ENCODE measurements around the gene TSLP. TPM values are rescaled to one million over a fixed set of nuclear protein-coding genes. Genes with fewer than 3 reads are reported as not detected.
A peak's percentile ranks its signal among the peaks of the same experiment; 100 is the strongest.

TSLP gene
- polyA plus RNA-seq, 4 donors = 0.13 to 0.40 (median 0.24) TPM

DNA sequence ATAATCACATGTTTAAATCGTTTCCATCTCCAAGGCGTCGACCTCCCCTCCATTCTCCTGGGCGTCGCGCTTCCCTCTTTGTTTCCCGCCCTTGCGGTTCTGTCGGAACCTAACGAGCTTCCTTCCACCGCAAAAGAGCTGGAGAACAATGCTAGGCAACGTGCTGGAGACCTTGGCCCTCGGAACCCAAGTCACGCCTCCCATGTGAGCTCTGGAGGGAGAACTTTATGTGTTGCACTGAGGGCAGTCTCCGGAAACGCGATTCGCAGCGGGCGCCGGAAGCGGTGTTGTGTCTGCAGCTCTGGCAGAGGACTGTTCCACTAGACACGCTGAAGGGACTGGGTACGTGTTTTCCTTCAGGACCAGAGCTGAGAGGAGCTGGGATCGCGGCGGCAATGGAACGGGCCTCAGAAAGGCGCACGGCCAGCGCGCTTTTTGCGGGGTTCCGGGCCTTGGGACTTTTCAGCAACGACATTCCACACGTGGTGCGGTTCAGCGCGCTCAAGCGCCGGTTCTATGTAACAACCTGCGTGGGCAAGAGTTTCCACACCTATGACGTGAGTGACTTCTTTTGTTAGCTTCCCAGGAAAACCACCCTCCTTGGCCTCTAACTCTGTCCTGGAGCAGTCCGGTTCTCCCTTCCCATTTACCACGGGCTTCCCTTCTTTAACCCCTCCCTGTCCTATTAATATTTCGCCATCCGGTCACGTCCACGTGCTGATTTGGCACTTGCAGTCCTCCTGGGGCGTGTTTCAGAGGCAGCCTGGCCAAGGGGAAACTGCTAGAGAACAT, 20.7 kb downstream of the TSLP start, which contains the start of gene WDR36:
Gene WDR36, plus strand, starts transcription at position 287 of the 792 bp plus-strand sequence. Its CDS starts 109 bp downstream, at position 396.
- DNase-seq (ENCODE audit: low read depth in 4 of 4, low spot score in 2 of 4) = peak; percentile 79 to 90 (median 82)

DNA sequence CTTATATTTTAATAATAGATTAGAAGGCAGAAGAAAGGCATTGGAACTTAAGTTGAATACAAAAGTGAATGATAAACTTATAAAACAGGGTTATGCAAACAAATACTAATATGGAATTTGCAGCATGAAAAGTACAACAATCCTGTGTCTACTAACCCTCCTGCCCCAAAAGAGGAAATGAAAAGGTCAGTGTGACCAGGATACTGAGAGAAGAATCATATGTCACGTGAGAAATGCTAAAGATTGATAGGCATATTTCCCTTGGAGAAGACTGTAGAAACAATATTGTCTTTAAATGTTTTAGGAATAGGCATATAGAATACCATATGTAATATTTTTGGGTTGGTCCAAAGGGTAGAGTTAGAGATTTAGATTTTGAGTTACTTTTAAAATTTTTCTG, 24.5 kb downstream of the TSLP start:
- DNase-seq (ENCODE audit: low read depth in 4 of 4, low spot score in 2 of 4) = no peak

DNA sequence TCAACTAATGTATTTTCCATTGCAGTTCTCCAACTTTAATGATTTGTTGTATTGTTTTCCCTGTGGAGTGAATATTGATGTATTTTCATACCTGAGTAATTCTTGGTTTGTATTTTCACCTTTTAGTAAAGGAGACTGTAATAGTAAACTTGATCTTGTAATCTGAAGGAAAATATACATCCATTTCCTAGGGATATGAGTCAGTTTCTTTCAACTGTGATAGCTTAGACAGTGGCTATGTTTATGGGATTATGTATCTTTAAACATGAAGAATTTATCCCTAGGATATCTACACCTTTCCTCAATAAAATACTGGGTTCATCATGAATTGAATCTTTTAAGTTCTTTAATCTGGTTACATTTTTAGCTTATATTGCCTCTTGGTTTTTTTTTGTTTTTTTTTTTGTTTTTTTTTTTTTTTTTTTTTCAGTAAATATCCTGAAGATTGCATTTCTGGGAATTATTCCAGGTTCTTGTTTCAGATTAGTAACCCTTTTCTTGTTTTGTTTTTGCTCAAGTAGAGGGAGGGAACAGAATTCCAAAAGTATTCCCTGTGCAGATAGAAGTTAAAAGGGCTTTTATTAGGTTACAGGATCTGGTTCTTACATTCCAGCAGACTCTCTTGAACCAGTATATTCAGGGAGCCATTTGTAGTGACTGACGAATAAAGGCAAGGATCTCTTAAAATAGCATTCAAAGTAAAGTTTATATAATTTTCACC, 27.7 kb downstream of the TSLP start:
- DNase-seq (ENCODE audit: low read depth in 4 of 4, low spot score in 2 of 4) = no peak

DNA sequence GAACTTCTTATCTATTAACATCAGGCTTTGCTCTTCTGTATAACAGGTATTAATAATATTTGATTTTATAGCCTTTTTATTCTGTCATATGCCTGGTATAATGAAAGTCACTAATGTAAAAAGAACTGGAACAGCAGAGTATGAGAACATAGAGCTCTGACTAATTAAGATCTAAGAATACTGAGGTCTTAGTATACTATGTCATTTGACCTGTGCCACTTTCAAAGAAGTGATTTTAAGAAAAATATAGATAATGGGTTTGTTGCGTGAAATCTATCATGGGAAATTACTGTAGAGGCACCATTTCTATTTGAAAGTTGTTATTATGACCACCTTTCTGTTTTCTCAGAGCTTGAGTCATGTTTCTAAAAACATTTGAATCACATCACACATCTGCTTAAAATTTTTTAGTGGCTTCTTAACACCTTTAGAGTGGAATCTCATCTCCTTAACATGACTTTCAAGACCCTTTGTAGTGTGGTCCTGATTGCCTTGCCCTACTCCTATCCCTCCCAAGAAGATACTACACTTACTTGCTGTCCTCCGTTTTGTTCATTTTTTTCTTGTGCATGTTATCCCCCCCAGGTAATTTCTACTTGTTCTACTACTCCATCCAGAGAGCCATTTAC, 34.9 kb downstream of the TSLP start:
- DNase-seq (ENCODE audit: low read depth in 4 of 4, low spot score in 2 of 4) = no peak

DNA sequence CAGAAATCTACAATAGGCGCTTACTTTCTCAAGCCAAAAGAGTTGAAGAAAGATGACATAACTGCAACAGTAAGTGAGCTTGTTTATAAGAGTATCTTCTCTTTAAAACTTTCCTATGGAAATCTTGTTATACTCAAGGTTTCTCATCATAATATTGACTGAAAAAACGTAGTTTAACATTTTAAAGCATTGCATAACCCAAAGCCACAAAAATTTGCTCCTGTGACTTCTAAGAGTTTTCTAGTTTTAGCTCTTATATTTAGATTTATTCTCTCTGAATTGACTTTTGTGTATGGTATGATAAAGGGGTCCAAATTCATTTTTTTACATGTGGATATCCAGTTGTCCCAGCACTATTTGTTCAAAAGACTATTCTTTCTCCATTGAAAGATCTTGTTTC, 35.9 kb downstream of the TSLP start:
- DNase-seq (ENCODE audit: low read depth in 4 of 4, low spot score in 2 of 4) = no peak

DNA sequence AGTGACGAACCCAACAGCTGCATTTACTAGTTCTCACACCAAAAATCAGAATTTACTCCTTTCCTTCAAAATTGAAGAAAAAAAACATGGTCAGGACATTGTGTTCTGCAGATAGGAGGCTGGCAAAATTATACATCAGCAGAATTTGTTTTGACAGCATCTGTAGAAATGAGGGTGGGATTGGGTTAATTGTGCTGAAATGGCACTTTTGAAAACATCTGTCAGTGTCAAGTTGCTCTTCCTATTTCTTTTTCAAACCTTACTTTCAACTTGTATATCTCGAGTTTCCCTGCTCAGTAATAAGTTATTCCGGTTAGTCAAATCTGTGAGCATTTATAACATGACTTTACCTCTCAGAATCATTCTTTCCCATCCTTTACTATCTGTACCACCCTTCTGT, 40.4 kb downstream of the TSLP start:
- no peak for DNase-seq (ENCODE audit: low read depth in 4 of 4, low spot score in 2 of 4)

DNA sequence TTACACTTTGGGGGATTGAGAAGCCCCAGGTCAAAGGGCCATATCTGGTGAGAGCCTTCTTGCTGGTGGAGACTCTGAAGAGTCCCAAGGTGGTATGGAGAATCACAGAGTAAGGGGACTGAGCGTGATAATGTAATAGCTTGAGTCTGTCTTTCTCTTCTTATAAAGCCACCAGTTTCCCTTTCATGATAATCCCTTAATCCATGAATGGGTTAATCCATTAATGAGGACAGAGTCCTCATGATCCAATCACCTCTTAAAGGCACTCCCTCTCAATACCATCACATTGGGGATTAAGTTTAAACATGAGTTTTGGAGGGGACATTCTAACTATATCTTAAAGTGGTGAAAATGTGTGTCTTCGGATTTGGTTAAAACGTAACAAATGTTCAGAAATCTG, 42.2 kb downstream of the TSLP start:
- DNase-seq (ENCODE audit: low read depth in 4 of 4, low spot score in 2 of 4) = no peak

DNA sequence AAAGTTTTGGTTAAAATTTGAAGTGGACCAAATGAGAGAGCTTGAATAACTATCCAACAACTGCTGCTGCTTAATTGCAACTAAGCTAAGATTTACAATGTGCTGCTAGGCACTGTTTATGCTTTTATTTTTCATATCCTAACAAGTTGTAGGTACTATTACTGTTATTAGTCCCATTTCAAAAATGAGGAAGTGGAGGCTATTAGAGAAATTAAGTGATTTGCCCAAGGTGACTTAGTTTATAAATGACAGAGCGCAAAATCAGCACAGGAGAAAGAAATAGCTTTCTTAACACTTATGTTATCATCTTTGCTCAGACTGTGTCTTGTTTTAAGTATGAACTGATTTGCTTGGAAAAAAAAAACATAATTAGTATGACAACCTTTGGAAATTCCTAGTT, 43.7 kb downstream of the TSLP start:
- DNase-seq (ENCODE audit: low read depth in 4 of 4, low spot score in 2 of 4) = no peak

DNA sequence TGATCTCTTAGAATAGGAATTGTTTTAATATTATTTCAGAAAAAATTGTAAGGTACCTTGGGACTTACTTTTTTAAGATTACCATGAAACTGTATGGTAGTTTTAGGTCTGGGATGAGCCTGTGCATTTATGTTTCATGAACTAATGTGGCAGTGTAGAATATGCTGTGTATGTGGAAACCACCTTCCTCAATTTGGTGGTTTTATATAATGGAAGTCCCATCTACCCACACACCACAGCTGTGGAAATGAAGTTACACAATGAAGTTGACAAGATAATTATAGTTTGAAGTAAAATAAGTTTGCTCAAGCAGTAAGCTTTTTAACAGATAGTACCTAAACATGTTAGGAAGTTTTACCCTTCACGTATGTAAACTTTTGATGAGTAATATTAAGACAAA, 45.0 kb downstream of the TSLP start:
- no peak for DNase-seq (ENCODE audit: low read depth in 4 of 4, low spot score in 2 of 4)

DNA sequence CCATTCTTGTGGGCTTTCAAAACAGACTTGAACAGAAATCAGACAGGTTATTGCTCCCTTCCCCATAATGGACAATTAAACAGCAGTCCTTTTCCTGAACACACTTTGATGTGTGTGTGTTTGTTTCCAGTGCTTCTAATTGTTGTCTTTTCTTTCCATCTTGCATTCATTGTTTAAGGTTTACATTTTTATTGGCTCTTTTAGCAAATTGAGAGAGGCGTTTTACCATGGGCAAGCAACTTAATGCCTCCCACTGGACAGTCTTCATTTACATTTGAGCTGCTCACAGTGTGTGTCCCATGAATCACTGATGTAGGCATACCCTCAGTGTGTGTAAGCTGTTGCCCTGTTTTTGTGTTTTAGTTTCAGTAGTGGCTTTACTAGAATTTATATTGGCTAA, 45.6 kb downstream of the TSLP start:
- no peak for DNase-seq (ENCODE audit: low read depth in 4 of 4, low spot score in 2 of 4)

DNA sequence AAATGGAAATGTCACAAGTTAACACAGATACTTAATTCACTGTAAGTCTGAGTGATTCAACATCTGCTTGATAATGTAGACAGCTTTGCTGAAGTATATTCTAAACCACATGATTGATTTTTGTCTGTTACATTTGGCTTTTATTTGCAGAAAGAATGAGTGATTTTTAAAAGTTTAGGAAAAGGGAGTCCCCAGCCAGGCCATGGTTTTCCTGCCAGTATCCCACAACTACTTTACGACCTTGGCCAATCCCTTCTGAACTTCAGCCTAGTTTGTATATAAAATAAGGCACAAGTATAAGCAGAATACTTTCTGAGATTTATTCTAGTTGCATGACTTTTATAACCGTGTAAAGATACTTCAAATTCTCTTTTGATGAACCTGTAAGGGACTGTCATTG, 47.7 kb downstream of the TSLP start:
- no peak for DNase-seq (ENCODE audit: low read depth in 4 of 4, low spot score in 2 of 4)

DNA sequence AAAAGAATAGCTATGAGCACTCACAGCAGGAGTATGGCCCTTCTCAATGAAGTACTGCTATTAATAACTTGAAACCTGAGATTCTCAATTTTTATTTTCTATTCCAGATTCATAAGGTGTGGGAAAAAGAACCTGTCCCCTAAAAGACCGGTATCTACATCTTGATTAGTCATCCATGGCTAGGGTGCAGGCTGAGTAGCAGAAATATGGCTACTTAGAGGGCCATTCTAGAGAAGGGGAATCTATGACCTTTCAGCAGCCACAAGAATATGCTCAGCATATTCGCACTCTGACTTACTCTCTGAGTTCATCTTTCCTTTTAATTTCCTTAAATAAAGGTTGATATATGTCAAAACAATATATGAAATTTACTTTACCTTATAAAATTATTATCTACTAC, 48.3 kb downstream of the TSLP start:
- DNase-seq (ENCODE audit: low read depth in 4 of 4, low spot score in 2 of 4) = no peak

DNA sequence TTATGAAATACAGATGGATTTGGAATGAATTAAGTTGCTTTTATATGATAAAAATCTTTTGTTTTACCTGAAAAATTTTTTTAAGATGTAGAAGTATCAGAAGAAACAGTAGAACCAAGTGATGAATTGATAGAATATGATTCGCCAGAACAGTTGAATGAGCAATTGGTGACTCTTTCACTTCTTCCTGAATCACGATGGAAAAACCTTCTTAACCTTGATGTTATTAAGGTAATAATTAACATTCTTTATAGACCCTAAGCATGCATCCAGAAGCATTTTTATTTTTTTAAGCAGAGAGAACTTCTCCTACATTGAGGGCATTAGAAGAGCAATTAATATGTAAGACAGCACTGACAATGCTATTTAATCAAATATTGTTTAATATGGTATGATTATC, 49.4 kb downstream of the TSLP start:
- no peak for DNase-seq (ENCODE audit: low read depth in 4 of 4, low spot score in 2 of 4)

DNA sequence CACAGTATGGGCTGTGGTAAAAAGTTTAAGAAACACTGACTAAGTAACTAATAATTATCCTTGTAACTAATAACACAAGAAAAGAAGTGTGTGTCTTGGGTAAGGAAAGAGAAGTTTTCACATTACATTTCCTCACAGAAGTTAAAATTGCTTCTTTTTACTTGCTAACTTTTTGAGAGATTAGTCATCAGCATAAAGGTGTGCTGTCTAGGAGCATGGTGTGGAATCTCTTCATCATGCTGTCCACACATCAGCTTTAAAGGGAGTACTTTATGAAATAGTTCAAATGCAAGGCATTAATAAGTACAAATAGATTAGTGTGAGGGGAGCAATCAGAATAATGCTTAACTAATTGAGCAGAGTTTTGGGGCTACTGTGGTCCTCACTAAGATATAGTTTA, 50.4 kb downstream of the TSLP start:
- DNase-seq (ENCODE audit: low read depth in 4 of 4, low spot score in 2 of 4) = no peak

DNA sequence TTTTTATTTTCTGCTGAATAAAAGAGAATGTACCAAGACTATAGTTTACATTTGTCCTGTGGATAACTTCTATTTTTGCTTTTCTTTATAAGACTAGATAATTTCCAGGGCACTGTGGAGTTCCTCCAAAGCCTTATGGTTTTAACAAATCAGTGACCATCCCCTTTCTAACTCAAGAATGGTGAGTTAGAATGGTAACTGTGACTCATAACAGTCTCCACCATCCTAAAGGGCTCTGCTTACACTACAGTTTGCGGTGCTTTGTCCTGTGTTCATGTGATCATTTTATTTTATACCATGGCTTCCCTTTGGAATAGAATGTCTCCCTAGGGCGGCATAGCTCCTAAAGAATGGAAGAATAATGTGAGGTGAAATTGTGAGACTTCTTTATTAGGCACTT, 50.9 kb downstream of the TSLP start:
- no peak for DNase-seq (ENCODE audit: low read depth in 4 of 4, low spot score in 2 of 4)

DNA sequence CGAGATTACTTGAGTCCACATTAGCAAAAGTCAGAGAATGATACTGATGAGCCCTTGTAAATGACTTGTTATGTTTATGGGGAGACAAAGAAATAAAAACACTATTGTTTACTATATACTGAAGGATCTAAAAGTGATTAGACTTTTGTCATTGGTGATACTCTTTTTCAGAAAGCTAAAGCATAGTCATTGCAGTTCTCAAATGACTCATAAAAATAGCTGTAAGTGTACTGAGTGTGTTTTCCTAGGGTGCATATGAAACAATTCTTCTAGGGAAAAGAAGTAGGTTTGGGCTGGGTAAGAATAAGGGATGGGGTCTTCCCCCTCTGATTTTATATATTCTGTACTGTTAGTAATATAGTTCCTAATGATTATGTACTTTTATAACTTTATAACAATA, 53.3 kb downstream of the TSLP start:
- no peak for DNase-seq (ENCODE audit: low read depth in 4 of 4, low spot score in 2 of 4)

DNA sequence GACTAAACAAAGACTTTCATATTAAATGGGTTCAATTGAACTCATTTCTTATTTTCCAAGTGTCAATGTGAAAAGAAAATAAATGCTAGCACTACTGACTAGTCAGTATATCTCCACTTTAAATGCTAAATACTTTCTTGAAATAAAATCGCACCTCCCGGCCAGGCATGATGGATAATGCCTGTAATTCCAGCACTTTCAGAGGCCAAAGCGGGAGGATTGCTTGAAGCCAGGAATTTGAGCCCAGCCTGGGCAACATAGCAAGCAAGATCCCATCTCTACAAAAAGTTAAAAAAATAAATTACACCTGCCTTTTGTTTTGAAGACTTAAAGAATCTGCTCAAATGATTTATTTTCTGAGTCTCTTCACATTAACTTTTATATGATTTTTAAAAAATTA, 55.4 kb downstream of the TSLP start:
- DNase-seq (ENCODE audit: low read depth in 4 of 4, low spot score in 2 of 4) = no peak

Other genes with a start within 250 kb of the TSLP start
- 10 to 100 TPM; 26.6 to 33.8 (median 28.0) TPM for gene WDR36, start 20.6 kb downstream of the TSLP start, polyA plus RNA-seq (ENCODE audit: insufficient read length in 4 of 4)
- 1 to 10 TPM; 4.2 to 6.1 (median 5.8) TPM for gene CAMK4, start 152.7 kb downstream of the TSLP start, polyA plus RNA-seq (ENCODE audit: insufficient read length in 4 of 4)

All from left renal cortex interstitium (tissue), 4 donors.